GM12878 (cell line): ENCODE measurements around the gene ZNF837. TPM values are rescaled to one million over a fixed set of nuclear protein-coding genes. Genes with fewer than 3 reads are reported as not detected.
A peak's percentile ranks its signal among the peaks of the same experiment; 100 is the strongest.

Experiments used
- BHLHE40 ChIP-seq, 2 experiments: fragments of 450-650 bp in 1 of 2; IDR thresholded peaks; 2 replicates each; pipeline ENCODE4 v1.6.1; 2011 to 2017; ENCODE audit warnings: low read depth in 2 of 2, borderline replicate concordance in 1 of 2, improper control_type of control experiment in 1 of 2, low read length in 1 of 2, mild to moderate bottlenecking in 1 of 2
- E2F4 ChIP-seq: IDR thresholded peaks from 2 replicates; pipeline ENCODE4 v1.6.1; 2012; ENCODE audit warnings: low read depth, low read length, improper control_type of control experiment
- ELK1 ChIP-seq: IDR thresholded peaks from 2 replicates; pipeline ENCODE4 v1.6.1; 2012; ENCODE audit warnings: low read depth, low read length, improper control_type of control experiment
- HDGF ChIP-seq: fragments of 450-650 bp; IDR thresholded peaks from 2 replicates; pipeline ENCODE4 v1.6.1; 2016; ENCODE audit warnings: antibody characterized with exemption
- IKZF1 ChIP-seq: fragments of 450-650 bp; conservative IDR thresholded peaks from 2 replicates; pipeline ENCODE4 v1.6.1; 2017; ENCODE audit warnings: antibody characterized with exemption, mild to moderate bottlenecking
- KLF5 ChIP-seq: fragments of 450-650 bp; IDR thresholded peaks from 2 replicates; pipeline ENCODE4 v1.6.1; 2014; ENCODE audit warnings: mild to moderate bottlenecking; ENCODE audit not compliant: partially characterized antibody
- LARP7 ChIP-seq: fragments of 450-650 bp; IDR thresholded peaks from 2 replicates; pipeline ENCODE4 v1.6.1; 2017; ENCODE audit warnings: mild to moderate bottlenecking
- MEF2B ChIP-seq: fragments of 450-650 bp; IDR thresholded peaks from 2 replicates; pipeline ENCODE4 v1.6.1; 2018; ENCODE audit warnings: mild to moderate bottlenecking, moderate library complexity; ENCODE audit not compliant: partially characterized antibody, poor library complexity, severe bottlenecking
- NKRF ChIP-seq: fragments of 450-650 bp; conservative IDR thresholded peaks from 2 replicates; pipeline ENCODE4 v1.6.1; 2017; ENCODE audit warnings: mild to moderate bottlenecking, moderate library complexity
- NRF1 ChIP-seq: conservative IDR thresholded peaks from 2 replicates; pipeline ENCODE4 v1.6.1; 2011; ENCODE audit warnings: mild to moderate bottlenecking, low read depth, low read length, improper control_type of control experiment
- POLR2AphosphoS2 ChIP-seq: IDR thresholded peaks from 2 replicates; pipeline ENCODE4 v1.6.1; 2011; ENCODE audit warnings: low read depth, mild to moderate bottlenecking, low read length, improper control_type of control experiment, moderate library complexity
- PRDM15 ChIP-seq: fragments of 450-650 bp; formaldehyde crosslinking; IDR thresholded peaks from 2 replicates; pipeline ENCODE4 v1.4.0; 2020; ENCODE audit warnings: mild to moderate bottlenecking, moderate library complexity
- RB1 ChIP-seq: fragments of 450-650 bp; formaldehyde crosslinking; IDR thresholded peaks from 2 replicates; pipeline ENCODE4 v1.6.1; 2017; ENCODE audit warnings: mild to moderate bottlenecking, borderline replicate concordance
- RELA ChIP-seq: fragments of 450-650 bp; IDR thresholded peaks from 2 replicates; pipeline ENCODE4 v1.8.0; 2014; ENCODE audit warnings: borderline replicate concordance; ENCODE audit not compliant: partially characterized antibody
- SREBF1 ChIP-seq: IDR thresholded peaks from 2 replicates; pipeline ENCODE4 v1.6.1; 2012; ENCODE audit warnings: mild to moderate bottlenecking, low read length
- STAT1 ChIP-seq: fragments of 450-650 bp; conservative IDR thresholded peaks from 2 replicates; pipeline ENCODE4 v1.6.1; 2014; ENCODE audit warnings: antibody characterized with exemption, mild to moderate bottlenecking
- TAF1 ChIP-seq: IDR thresholded peaks from 2 replicates; pipeline ENCODE4 v1.6.1; 2011; ENCODE audit warnings: mild to moderate bottlenecking, low read depth, low read length, borderline replicate concordance
- TARDBP ChIP-seq: IDR thresholded peaks from 2 replicates; pipeline ENCODE4 v1.6.1; 2016; ENCODE audit warnings: borderline replicate concordance
- polyA plus RNA-seq, 11 experiments: library from polyadenylated mRNA; depleted of rRNA in 4 of 11; unstranded in 6 of 11; stranded (reverse) in 5 of 11; fragments of >200 nt; fragmentation: Nextera tagmentation in 4 of 11; fragmentation: Illumina TruSeq in 1 of 11; extraction: Ambion mirVana in 4 of 11; extraction: Trizol in 1 of 11; gene quantifications; 1 replicate in 1 of 11; 2 replicates in 10 of 11; pipeline versions ENCODE4 v1.2.1 to v1.2.3, GENCODE V29; 2011 to 2016; ENCODE audit warnings: inconsistent platforms in 2 of 11, missing spikeins in 2 of 11, low read depth in 1 of 11
- total RNA-seq, 4 experiments: library from RNA; depleted of rRNA in 3 of 4; stranded (reverse); fragments of >200 nt in 3 of 4; fragmentation: Illumina TruSeq in 1 of 4; extraction: Trizol in 1 of 4; gene quantifications; 2 replicates each; pipeline versions ENCODE4 v1.2.1 to v1.2.3, GENCODE V29; 2013 to 2021

ZNF837 gene
- total and polyA plus RNA-seq, 10 of the 15 experiments (the other 5 are each of a cell fraction or from before 2014, with no cell fraction given), result 0.07 to 2.9 (median 2.0) TPM; not detected in 2

- TF ChIP-seq NRF1 (peak; percentile 68), PRDM15 (CRISPR knock-in tag) (no peak), NKRF (peak; percentile 83), POLR2AphosphoS2 (peak; percentile 58; the same call in 1 of the 2 replicates), KLF5 (peak; percentile 79), TARDBP (no peak), TAF1 (peak; percentile 86; the same call in 1 of the 2 replicates), MEF2B (peak; percentile 91), RB1 (peak; percentile 92), STAT1 (peak; percentile 86; the same call in 1 of the 2 replicates), ELK1 (no peak), BHLHE40 (IDR thresholded peaks at IDR 0.05; ENCODE audit: borderline replicate concordance in 1 of 2, low read depth in 2 of 2, low read length in 1 of 2) (peak; percentile 71 to 89; a peak in 3 of 4 replicates), RELA (peak; percentile 74), HDGF (peak; percentile 96), IKZF1 (peak; percentile 45; the same call in 1 of the 2 replicates), LARP7 (peak; percentile 28; the same call in 1 of the 2 replicates), E2F4 (peak; percentile 51), SREBF1 (no peak; the same call in 1 of the 2 replicates)
Measured at GRCh38 chr19:58400916-58401839, 20.3 kb upstream of the ZNF837 start (continued).
